NCI-H2196 treated with DMSO at 0.1 percent for 48 hours (cell line): ENCODE data around the gene BAIAP3.

ENCODE experiments used
- DNase-seq: peaks from one replicate; lab custom pipeline; 2025; ENCODE audit not compliant: unreplicated experiment; lab: John Stamatoyannopoulos, UW

BAIAP3 gene

DNA sequence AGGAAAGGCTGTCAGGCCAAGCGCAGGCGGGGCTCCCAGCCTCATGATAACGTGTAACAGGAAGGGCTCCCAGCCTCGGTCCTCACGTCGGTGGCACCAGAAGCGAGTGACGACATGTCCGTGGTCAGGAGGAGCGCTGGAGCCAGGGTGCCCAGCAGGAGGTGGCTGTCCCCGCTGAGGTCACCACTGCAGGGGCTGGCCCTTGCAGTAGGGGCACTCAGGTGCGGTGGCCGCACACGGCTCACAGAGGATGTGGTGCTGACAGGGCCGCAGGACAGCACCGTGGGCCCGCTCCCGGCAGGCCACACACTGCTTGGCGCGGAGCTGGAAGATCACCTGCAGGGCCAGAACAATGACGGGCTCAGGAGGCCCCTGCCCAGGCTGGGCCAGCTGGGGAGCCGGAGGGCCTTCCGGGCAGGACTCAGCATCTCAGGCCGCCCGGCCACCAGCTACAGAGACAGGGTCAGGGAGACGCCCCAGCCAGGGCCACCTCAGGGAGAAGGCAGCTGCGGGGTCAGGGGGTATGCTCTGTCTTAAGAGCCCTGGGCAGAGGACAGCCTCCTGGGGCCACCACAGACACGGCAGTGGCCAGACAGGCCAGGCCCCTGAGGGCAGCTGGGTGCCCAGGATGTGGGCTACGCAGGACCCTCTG is 32.7 kb downstream of the BAIAP3 start:
- no peak for DNase-seq

GRCh38 chr16:1366712-1367299 is 33.4 kb downstream of the BAIAP3 start:
- DNase-seq: peak; percentile 18

GRCh38 chr16:1367486-1368174 is 34.2 kb downstream of the BAIAP3 start:
- DNase-seq: peak; percentile 47

- no peak for DNase-seq
Observed at GRCh38 chr16:1371054-1371978, 37.9 kb downstream of the BAIAP3 start.

DNA sequence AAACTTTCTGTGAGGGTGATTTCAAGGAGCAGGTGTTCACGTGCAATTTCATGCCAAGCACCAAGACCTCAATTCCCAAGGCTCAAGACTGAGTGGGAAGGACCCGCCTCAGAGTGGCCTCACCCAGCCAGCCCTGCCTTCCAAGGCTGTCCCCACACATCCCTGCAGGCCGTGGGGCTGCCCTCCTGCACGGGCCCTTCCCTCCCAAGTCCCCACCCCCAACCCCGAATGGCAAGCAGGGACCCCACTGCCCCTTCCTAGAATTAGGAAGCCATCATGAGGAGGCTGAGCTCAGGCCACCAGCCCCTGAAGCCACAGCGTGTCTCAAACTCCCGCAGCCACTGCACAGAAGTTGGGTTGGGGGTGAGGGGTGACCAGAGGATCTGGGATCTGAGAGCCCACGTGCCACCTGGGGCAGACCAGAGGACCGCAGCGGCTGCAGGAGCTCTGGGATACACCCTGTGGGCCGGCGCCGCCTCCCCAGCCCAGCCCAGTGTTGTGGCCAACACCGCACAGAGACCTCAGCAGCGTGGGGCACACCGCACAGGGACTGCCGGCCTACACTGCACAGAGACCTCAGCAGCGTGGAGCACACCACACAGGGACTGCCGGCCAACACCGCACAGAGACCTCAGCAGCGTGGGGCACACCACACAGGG is 39.0 kb downstream of the BAIAP3 start:
- DNase-seq: no peak

- DNase-seq: no peak
Observed at GRCh38 chr16:1374418-1375297, 41.2 kb downstream of the BAIAP3 start.

- DNase-seq: no peak
Observed at GRCh38 chr16:1375298-1375640, 41.8 kb downstream of the BAIAP3 start.

GRCh38 chr16:1375741-1376410 is 42.4 kb downstream of the BAIAP3 start:
- DNase-seq: no peak

GRCh38 chr16:1377406-1378010 is 44.1 kb downstream of the BAIAP3 start:
- DNase-seq: no peak

DNA sequence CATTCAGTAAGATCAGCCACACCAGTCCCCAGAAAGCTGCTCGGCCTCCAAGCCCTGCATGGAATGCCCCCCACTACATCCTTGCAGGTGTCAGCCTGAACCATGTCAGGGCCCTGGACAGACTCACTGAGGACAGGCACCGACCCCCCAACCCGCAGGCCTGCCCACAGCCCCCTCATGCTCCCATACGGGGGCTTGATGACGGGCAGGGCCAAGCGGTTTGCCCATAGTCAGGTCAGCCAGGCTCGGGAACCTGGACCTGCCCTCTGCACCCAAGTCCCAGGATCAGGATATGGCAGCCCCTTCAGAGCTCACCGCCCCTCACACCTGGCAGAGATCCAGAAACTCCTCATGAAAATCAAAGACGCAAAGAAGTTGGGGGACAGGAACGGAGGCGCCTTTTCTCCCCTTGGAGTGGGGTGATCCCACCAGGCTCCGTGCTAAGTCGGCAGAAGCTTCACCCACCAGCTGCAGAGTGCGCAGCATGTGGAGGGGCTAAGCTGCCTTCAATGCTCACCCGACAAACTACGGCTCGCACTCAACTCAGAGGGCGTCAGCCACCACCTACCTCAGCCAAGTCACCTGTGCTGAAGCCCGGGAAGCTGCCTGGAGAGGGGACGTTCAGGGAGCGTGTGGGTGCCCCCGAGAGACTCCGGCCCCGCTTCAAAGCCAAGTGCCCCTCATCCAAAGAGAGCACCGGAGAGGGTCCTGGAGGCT is 44.8 kb downstream of the BAIAP3 start:
- no peak for DNase-seq

- no peak for DNase-seq
Observed at GRCh38 chr16:1378804-1379303, 45.4 kb downstream of the BAIAP3 start.

DNA sequence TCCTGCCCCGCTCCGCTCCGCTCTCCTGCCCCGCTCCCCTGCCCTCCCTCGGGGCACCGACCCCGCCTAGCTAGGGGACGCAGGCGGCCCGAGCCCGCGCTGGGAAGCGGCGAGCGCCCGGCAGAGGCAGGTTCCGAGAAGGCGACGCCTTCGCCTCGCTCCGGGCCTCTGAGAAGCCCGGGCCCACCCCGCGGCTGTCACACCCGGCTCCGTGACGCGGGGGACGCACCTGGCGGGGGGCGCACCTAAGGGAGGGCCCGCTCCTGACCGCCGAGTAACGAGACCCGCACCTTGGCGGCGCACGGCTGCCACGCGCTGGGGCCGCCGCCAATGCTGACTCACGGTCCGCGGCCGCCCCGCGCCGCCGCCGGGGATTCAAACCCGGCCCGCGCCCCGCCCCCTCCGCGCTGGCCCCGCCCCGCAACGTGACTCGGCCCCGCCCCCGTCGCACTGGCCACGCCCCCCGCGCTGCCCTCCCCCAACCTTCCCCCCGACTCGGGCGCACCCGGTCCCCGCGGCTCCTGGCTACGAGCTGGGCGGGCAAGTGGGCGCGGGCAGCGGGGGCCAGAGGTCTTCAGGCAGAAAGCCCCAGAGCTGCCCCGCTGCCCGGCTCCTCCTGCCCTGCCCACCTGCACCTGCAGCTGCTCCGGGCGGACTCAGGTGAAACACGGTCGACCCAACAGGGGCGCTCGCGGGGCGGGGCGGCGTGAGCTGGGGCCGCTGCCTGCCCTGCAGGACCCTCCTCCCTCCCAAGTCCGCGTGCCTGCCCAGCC is 46.0 kb downstream of the BAIAP3 start:
- peak; percentile 40 for DNase-seq

DNA sequence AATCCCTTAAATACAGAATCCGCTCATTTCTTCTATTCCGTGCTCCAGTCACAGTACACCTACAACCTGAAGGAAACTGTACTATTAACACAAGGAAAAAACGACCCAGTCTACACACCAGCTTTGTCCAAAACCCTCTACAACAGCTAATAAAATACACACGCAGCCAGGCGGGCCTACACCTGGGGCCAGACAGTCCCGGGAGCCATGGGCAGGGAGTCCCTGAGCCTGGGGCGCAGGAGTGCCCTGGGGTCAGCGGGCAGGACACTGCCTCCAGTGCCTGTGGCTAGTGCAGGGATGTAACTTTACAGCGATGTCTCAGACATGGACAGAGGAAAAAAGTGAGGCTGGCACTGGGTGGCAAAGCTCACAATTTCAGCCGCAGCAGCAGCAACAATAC is 46.8 kb downstream of the BAIAP3 start:
- DNase-seq: no peak

DNA sequence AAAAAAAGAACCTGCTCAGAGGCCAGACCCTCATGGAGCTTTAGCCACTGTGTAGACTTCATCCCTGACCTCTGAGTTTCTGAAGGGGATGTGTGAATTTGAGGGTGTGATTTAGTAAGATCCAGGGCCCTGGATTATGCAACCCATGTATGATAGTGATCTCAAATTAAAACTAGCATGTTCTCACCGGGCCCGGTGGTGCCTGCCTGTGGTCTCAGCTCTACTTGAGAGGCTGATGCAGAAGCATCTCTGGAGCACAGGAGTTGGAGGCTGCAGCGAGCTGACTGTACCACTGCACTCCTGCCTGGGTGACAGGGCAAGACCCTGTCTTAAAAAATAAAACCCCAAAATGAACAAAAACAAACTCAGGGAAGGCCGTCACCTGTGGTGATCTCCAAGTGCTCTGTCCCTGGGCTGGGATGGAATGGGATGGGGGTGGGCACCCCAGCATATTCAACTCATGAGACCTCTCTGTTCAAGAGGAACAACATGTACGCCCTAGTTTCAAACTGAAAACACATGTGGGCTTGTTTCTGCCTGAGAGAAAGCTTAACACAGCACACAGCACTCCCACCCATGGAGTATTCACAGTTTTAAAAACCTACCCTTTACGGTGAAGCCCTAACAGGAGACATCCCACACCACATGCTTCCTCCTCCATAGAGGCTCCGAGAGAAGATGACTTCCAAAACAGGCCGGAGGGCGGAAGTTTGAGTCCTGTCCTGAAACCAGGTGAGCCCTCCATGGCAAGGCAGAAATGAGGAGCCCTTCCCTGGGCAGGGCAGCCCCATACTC is 48.4 kb downstream of the BAIAP3 start:
- no peak for DNase-seq

DNA sequence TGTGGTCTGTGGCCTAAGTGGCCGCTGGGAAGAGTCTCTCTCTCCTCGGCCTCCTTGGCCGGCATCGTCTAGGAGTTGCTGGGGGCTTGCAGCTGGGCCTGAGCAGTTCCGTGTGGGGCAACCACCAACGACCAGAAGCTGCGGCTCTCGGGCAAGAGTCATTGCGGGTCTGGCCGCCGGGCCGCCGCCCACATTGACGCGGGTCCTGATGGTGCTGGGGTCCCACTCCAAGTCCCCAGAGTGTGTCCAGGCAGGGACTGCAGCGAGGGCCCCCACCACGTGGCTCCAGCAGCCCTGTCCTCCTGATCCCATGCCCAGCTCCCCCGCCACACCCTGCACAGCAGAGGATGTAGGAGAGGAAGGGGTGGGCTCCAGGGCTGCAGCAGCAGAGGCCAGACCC is 50.1 kb downstream of the BAIAP3 start:
- DNase-seq: no peak

- no peak for DNase-seq
Observed at GRCh38 chr16:1385232-1385631, 51.8 kb downstream of the BAIAP3 start.

DNA sequence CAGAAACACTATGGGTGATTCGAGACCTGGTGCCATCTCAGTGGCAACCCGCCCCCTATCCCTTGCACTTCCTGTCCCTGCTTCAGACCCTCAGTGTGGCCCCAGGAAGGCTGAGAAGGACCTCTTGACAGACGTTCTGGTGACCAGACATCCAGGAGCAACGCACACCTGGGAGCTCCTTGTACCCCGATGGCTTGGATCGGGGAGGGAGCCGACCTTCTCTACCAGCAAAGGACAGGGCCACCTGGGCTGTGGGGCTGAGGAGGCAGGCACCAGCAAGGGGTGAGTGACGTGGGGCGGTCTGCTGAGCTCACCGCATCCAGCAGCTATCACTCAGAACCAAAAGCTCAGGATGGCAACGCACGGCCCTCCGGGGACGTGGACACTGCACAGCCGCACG is 53.9 kb downstream of the BAIAP3 start:
- DNase-seq: no peak
